H9 (cell line): ENCODE results near the gene KANSL1L. TPM values are rescaled to one million over a fixed set of nuclear protein-coding genes. Genes with fewer than 3 reads are reported as not detected.

Source experiments
- DNase-seq: peaks from one replicate; pipeline ENCODE4 v3.0.0-alpha.2; 2017
- H2AFZ ChIP-seq: one replicate; pipeline ENCODE4 v1.6.1; 2013; ENCODE audit warnings: mild to moderate bottlenecking, low read length, control low read depth, moderate library complexity
- H2AK5ac ChIP-seq: 2 replicates; pipeline ENCODE4 v1.6.1; 2013; ENCODE audit warnings: low read length, control low read depth, mixed read lengths; ENCODE audit not compliant: insufficient read length
- H2BK120ac ChIP-seq: one replicate; pipeline ENCODE4 v1.6.1; 2013; ENCODE audit warnings: low read depth, mild to moderate bottlenecking, low read length, control low read depth, inconsistent platforms; ENCODE audit not compliant: poor library complexity, severe bottlenecking
- H2BK12ac ChIP-seq: 2 replicates; pipeline ENCODE4 v1.6.1; 2013; ENCODE audit warnings: low read length, control low read depth, mixed read lengths, low read depth; ENCODE audit not compliant: insufficient read length
- H2BK15ac ChIP-seq: 2 replicates; pipeline ENCODE4 v1.6.1; 2013; ENCODE audit warnings: low read depth, low read length, control low read depth
- H2BK20ac ChIP-seq: one replicate; pipeline ENCODE4 v1.6.1; 2013; ENCODE audit warnings: low read depth, mild to moderate bottlenecking, low read length, control low read depth, inconsistent platforms; ENCODE audit not compliant: poor library complexity, severe bottlenecking
- H2BK5ac ChIP-seq: 2 replicates; pipeline ENCODE4 v1.6.1; 2013; ENCODE audit warnings: low read length, control low read depth, mixed read lengths; ENCODE audit not compliant: insufficient read length
- H3K14ac ChIP-seq: 2 replicates; pipeline ENCODE4 v1.6.1; 2013; ENCODE audit warnings: low read length, control low read depth; ENCODE audit not compliant: insufficient read depth
- H3K18ac ChIP-seq: 2 replicates; pipeline ENCODE4 v1.6.1; 2013; ENCODE audit warnings: low read depth, mild to moderate bottlenecking, mixed read lengths, low read length, control low read depth; ENCODE audit not compliant: insufficient read length
- H3K23ac ChIP-seq: 2 replicates; pipeline ENCODE4 v1.6.1; 2013; ENCODE audit warnings: low read length, control low read depth, mixed read lengths, low read depth; ENCODE audit not compliant: insufficient read length
- H3K23me2 ChIP-seq: 2 replicates; pipeline ENCODE4 v1.6.1; 2013; ENCODE audit warnings: low read depth, mild to moderate bottlenecking, mixed read lengths, low read length, control low read depth; ENCODE audit not compliant: insufficient read length, poor library complexity, severe bottlenecking
- H3K27ac ChIP-seq: 2 replicates; pipeline ENCODE4 v1.5.1; 2013; ENCODE audit warnings: low read length, control low read depth, mixed read lengths, low read depth; ENCODE audit not compliant: insufficient read length
- H3K27me3 ChIP-seq: 2 replicates; pipeline ENCODE4 v1.6.1; 2013; ENCODE audit warnings: low read length, control low read depth, inconsistent platforms; ENCODE audit not compliant: insufficient read depth
- H3K4ac ChIP-seq: 2 replicates; pipeline ENCODE4 v1.6.1; 2013; ENCODE audit warnings: low read depth, mild to moderate bottlenecking, control low read depth, inconsistent platforms, low read length, moderate library complexity
- H3K4me1 ChIP-seq: 2 replicates; pipeline ENCODE4 v1.6.1; 2013; ENCODE audit warnings: low read length, control low read depth, inconsistent platforms; ENCODE audit not compliant: insufficient read depth
- H3K4me2 ChIP-seq: 2 replicates; pipeline ENCODE4 v1.6.1; 2013; ENCODE audit warnings: low read length, control low read depth, mixed read lengths; ENCODE audit not compliant: insufficient read length, insufficient read depth
- H3K56ac ChIP-seq: 2 replicates; pipeline ENCODE4 v1.6.1; 2013; ENCODE audit warnings: low read depth, mild to moderate bottlenecking, mixed read lengths, low read length, control low read depth; ENCODE audit not compliant: insufficient read length
- H3K79me1 ChIP-seq: 2 replicates; pipeline ENCODE4 v1.6.1; 2013; ENCODE audit warnings: low read depth, mild to moderate bottlenecking, moderate library complexity, low read length, control low read depth, inconsistent platforms; ENCODE audit not compliant: insufficient read depth, poor library complexity, severe bottlenecking
- H3K79me2 ChIP-seq: 2 replicates; pipeline ENCODE4 v1.6.1; 2013; ENCODE audit warnings: low read length, control low read depth, inconsistent platforms; ENCODE audit not compliant: insufficient read depth
- H3K9ac ChIP-seq: 2 replicates; pipeline ENCODE4 v1.6.1; 2013; ENCODE audit warnings: low read length, control low read depth, mixed read lengths; ENCODE audit not compliant: insufficient read length; ENCODE audit errors: extremely low read depth
- H3K9me3 ChIP-seq: one replicate; pipeline ENCODE4 v1.6.1; 2013; ENCODE audit warnings: low read depth, low read length, inconsistent platforms; ENCODE audit not compliant: control insufficient read depth
- H3T11ph ChIP-seq: one replicate; pipeline ENCODE4 v1.6.1; 2013; ENCODE audit warnings: mild to moderate bottlenecking, low read length, control low read depth, inconsistent platforms
- H4K20me1 ChIP-seq: one replicate; pipeline ENCODE4 v1.6.1; 2013; ENCODE audit not compliant: control insufficient read depth, insufficient read length, insufficient read depth
- H4K5ac ChIP-seq: 2 replicates; pipeline ENCODE4 v1.6.1; 2013; ENCODE audit warnings: low read depth, mild to moderate bottlenecking, mixed read lengths, low read length, control low read depth; ENCODE audit not compliant: insufficient read length
- H4K8ac ChIP-seq: replicated peaks from 2 replicates; pipeline ENCODE4 v1.6.1; 2013; ENCODE audit warnings: low read length, control low read depth, mixed read lengths, low read depth; ENCODE audit not compliant: insufficient read length
- H4K91ac ChIP-seq: 2 replicates; pipeline ENCODE4 v1.6.1; 2013; ENCODE audit warnings: low read depth, mild to moderate bottlenecking, moderate library complexity, mixed read lengths, low read length, control low read depth; ENCODE audit not compliant: insufficient read length
- H3K27ac Mint-ChIP-seq, 3 experiments: 2 replicates in 2 of 3; 3 replicates in 1 of 3; pipeline ENCODE4 v1.8.0; 2020 to 2021; ENCODE audit warnings: mixed read lengths in 3 of 3, mild to moderate bottlenecking in 1 of 3, moderate library complexity in 1 of 3
- H3K27me3 Mint-ChIP-seq: 2 replicates; pipeline ENCODE4 v1.8.0; 2021; ENCODE audit warnings: low read depth, mild to moderate bottlenecking, moderate library complexity, mixed read lengths
- H3K36me3 Mint-ChIP-seq, 3 experiments: 2 replicates in 2 of 3; 3 replicates in 1 of 3; pipeline ENCODE4 v1.8.0; 2020 to 2021; ENCODE audit warnings: low read depth in 3 of 3, mixed read lengths in 3 of 3; ENCODE audit not compliant: insufficient read depth in 1 of 3
- H3K4me1 Mint-ChIP-seq, 2 experiments: 2 replicates each; pipeline ENCODE4 v1.8.0; 2020; ENCODE audit warnings: mixed read lengths in 2 of 2
- H3K4me3 Mint-ChIP-seq, 2 experiments: 2 replicates in 1 of 2; 3 replicates in 1 of 2; pipeline ENCODE4 v1.8.0; 2020 to 2021; ENCODE audit warnings: mild to moderate bottlenecking in 2 of 2, mixed read lengths in 2 of 2, moderate library complexity in 1 of 2
- H3K9me3 Mint-ChIP-seq, 2 experiments: 2 replicates in 1 of 2; 3 replicates in 1 of 2; pipeline ENCODE4 v1.8.0; 2020; ENCODE audit warnings: mild to moderate bottlenecking in 2 of 2, mixed read lengths in 2 of 2, moderate library complexity in 1 of 2
- CTCF ChIP-seq: fragments of 200-600 bp; sonication (generic); conservative IDR thresholded peaks from 3 replicates; pipeline ENCODE4 v1.8.0; 2021; ENCODE audit warnings: antibody characterized with exemption, mild to moderate bottlenecking
- WGBS: extraction: QIAGEN DNeasy Blood & Tissue Kit; methylation state at CpG from one replicate; pipeline ENCODE4 v1.1.7; 2013; ENCODE audit warnings: missing lambda C conversion rate, low lambda C conversion rate, mixed read lengths; ENCODE audit not compliant: insufficient read length; ENCODE audit errors: extremely low coverage; 5-methylcytosine and 5-hydroxymethylcytosine counted together
- total RNA-seq: library from RNA; stranded (reverse); gene quantifications from 2 replicates; pipeline ENCODE4 v1.2.1, GENCODE V29; 2021

KANSL1L gene
- total RNA-seq, 1 experiment from 2014 or later = 8.2 TPM

- Histone ChIP-seq H4K91ac (no peak overlapping the region), H2AFZ (no peak overlapping the region), H4K20me1 (no peaks in the 10 kb centered on the region), H2BK12ac (no peak overlapping the region), H3K79me2 (no peaks in the 10 kb centered on the region), H3K4ac (no peak overlapping the region), H3K56ac (no peak overlapping the region), H2AK5ac (no peak overlapping the region), H3K9me3 (no peaks in the 10 kb centered on the region), H4K5ac (no peak overlapping the region), H3K23me2 (no peaks in the 10 kb centered on the region), H3K79me1 (no peaks in the 10 kb centered on the region), H4K8ac (no peak overlapping the region), H2BK120ac (no peak overlapping the region), H3K4me2 (no peak overlapping the region), H3T11ph (no peak overlapping the region), H2BK15ac (no peak overlapping the region), H2BK5ac (no peak overlapping the region), H3K14ac (no peak overlapping the region), H2BK20ac (no peak overlapping the region), H3K27ac (no peak overlapping the region), H3K18ac (no peak overlapping the region), H3K9ac (no peak overlapping the region), H3K27me3 (no peaks in the 10 kb centered on the region), H3K4me1 (no peaks in the 10 kb centered on the region), H3K23ac (no peak overlapping the region)
- H3K27me3 Mint-ChIP-seq = no peaks in the 10 kb centered on the region
- TF ChIP-seq CTCF = no peak
- no CpG with 5 or more reads among the region's 1 CpG for WGBS
- no peaks in the 10 kb centered on the region for H3K9me3 Mint-ChIP-seq
- H3K36me3 Mint-ChIP-seq = no peaks in the 10 kb centered on the region
- H3K4me3 Mint-ChIP-seq = no peak overlapping the region
- no peaks in the 10 kb centered on the region for H3K4me1 Mint-ChIP-seq
- no peak overlapping the region for H3K27ac Mint-ChIP-seq
- no peak for DNase-seq
Measured at GRCh38 chr2:210086292-210086691, 84.9 kb downstream of the KANSL1L start.
